Measurements from ENCODE around the gene LUZP1. TPM values are rescaled to one million over a fixed set of nuclear protein-coding genes. Genes with fewer than 3 reads are reported as not detected.

Gene LUZP1
- total RNA-seq, 1 experiment from 2014 or later: 40.2 TPM

- Histone ChIP-seq H3K4me3 (ENCODE audit: low read depth in 2 of 2, low read length in 2 of 2) (no peak overlapping the region), H3K4me1 (ENCODE audit: control insufficient read depth, insufficient read depth, low read length) (no peaks in the 10 kb centered on the region), H3K27me3 (ENCODE audit: control insufficient read depth, insufficient read depth, low read length) (no peaks in the 10 kb centered on the region), H3K36me3 (ENCODE audit: control insufficient read depth, insufficient read depth, low read length) (peaks cover 19% of the 10 kb centered on the region), H3K9me3 (ENCODE audit: control insufficient read depth, insufficient read depth, low read depth, low read length) (no peaks in the 10 kb centered on the region), H3K27ac (ENCODE audit: low read length) (no peak overlapping the region)
- TF ChIP-seq CTCF (IDR thresholded peaks at IDR 0.05) (no peak), REST (IDR thresholded peaks at IDR 0.05; ENCODE audit: insufficient read depth in 1 of 2, low read depth in 2 of 2, low read length in 1 of 2) (no peak), TCF7L2 (IDR thresholded peaks at IDR 0.05; ENCODE audit: low read depth, low read length) (no peak), POLR2AphosphoS5 (IDR thresholded peaks at IDR 0.05; ENCODE audit: low read depth, low read length) (no peak), SIN3A (IDR thresholded peaks at IDR 0.05; ENCODE audit: borderline replicate concordance, insufficient read depth, low read depth, low read length) (no peak)
- ATAC-seq: no peak
- in situ Hi-C loops (cut with HindIII; ENCODE audit: low pct_unique_long_range_greater_than_20kb, low sequenced_read_pairs): loop anchor here (25.0 kb wide), 1 partner anchor 95 kb away; no protein-coding TSS in a partner anchor
- CTCF ChIA-PET: no interaction called here
- BruUV-seq (replicated peaks): no TSS peak
- intact Hi-C loops (cut with micrococcal nuclease; ENCODE audit: unreplicated experiment): no loop called here
- POLR2A ChIA-PET: no interaction called here
- DNase-seq (ENCODE audit: low read depth, low spot score): no peak
Measured at GRCh38 chr1:23092447-23092846, 76.2 kb downstream of the LUZP1 start.

- intact Hi-C loops (cut with micrococcal nuclease; ENCODE audit: unreplicated experiment): no loop called here
- no TSS peak for BruUV-seq (replicated peaks)
- in situ Hi-C loops (cut with HindIII; ENCODE audit: low pct_unique_long_range_greater_than_20kb, low sequenced_read_pairs): loop anchor here (25.0 kb wide), 1 partner anchor 96 kb away; no protein-coding TSS in a partner anchor
Measured at GRCh38 chr1:23091545-23091944, 77.1 kb downstream of the LUZP1 start.

More at GRCh38 chr1:23091545-23091944, 77.1 kb downstream of the LUZP1 start:
- ChIA-PET CTCF (no interaction called here), POLR2A (no interaction called here)
- ATAC-seq: no peak
- Histone ChIP-seq H3K27ac (ENCODE audit: low read length) (no peak overlapping the region), H3K9me3 (ENCODE audit: control insufficient read depth, insufficient read depth, low read depth, low read length) (no peaks in the 10 kb centered on the region), H3K4me1 (ENCODE audit: control insufficient read depth, insufficient read depth, low read length) (no peaks in the 10 kb centered on the region), H3K27me3 (ENCODE audit: control insufficient read depth, insufficient read depth, low read length) (no peaks in the 10 kb centered on the region), H3K4me3 (ENCODE audit: low read depth in 2 of 2, low read length in 2 of 2) (no peak overlapping the region), H3K36me3 (ENCODE audit: control insufficient read depth, insufficient read depth, low read length) (peaks cover 19% of the 10 kb centered on the region)
- TF ChIP-seq SIN3A (IDR thresholded peaks at IDR 0.05; ENCODE audit: borderline replicate concordance, insufficient read depth, low read depth, low read length) (no peak), POLR2AphosphoS5 (IDR thresholded peaks at IDR 0.05; ENCODE audit: low read depth, low read length) (no peak), REST (IDR thresholded peaks at IDR 0.05; ENCODE audit: insufficient read depth in 1 of 2, low read depth in 2 of 2, low read length in 1 of 2) (no peak), CTCF (IDR thresholded peaks at IDR 0.05) (no peak), TCF7L2 (IDR thresholded peaks at IDR 0.05; ENCODE audit: low read depth, low read length) (no peak)
- DNase-seq (ENCODE audit: low read depth, low spot score): no peak

Data from Panc1 (cell line).